CD1c-positive myeloid dendritic cell (primary cell): ENCODE data around the gene NYAP1.

ENCODE experiments used
- DNase-seq: peaks from one replicate; pipeline ENCODE4 v3.0.0-alpha.2; 2016; ENCODE audit errors: extremely low spot score

NYAP1 gene

GRCh38 chr7:100457033-100457432, 26.7 kb upstream of the NYAP1 start:
- DNase-seq: no peak

GRCh38 chr7:100464210-100464660, 19.5 kb upstream of the NYAP1 start, which contains the start of gene SPACDR:
TSS of gene SPACDR (minus strand) at chr7:100464260. CDS start at chr7:100464025, 235 bp downstream.
- no peak for DNase-seq

GRCh38 chr7:100464791-100465190, 18.9 kb upstream of the NYAP1 start:
- DNase-seq: no peak

GRCh38 chr7:100465299-100465698, 18.4 kb upstream of the NYAP1 start:
- no peak for DNase-seq

- DNase-seq: peak; percentile 58
These were observed 17.9 kb upstream of the NYAP1 start for GRCh38 chr7:100465702-100466311.

- no peak for DNase-seq
These were observed 16.8 kb upstream of the NYAP1 start for GRCh38 chr7:100466653-100467605.

GRCh38 chr7:100467638-100468373, 15.9 kb upstream of the NYAP1 start:
- no peak for DNase-seq

GRCh38 chr7:100469227-100470044, 14.3 kb upstream of the NYAP1 start:
- DNase-seq: peak; percentile 85

GRCh38 chr7:100471021-100471420, 12.7 kb upstream of the NYAP1 start:
- no peak for DNase-seq

- no peak for DNase-seq
These were observed 11.4 kb upstream of the NYAP1 start for GRCh38 chr7:100472121-100472851.

GRCh38 chr7:100472854-100473499, 10.8 kb upstream of the NYAP1 start:
- DNase-seq: peak; percentile 91

GRCh38 chr7:100475549-100475948, 8.2 kb upstream of the NYAP1 start:
- peak; percentile 20 for DNase-seq

GRCh38 chr7:100476101-100476780, 7.5 kb upstream of the NYAP1 start:
- DNase-seq: peak; percentile 16

GRCh38 chr7:100476903-100477870, 6.5 kb upstream of the NYAP1 start:
- DNase-seq: no peak

- no peak for DNase-seq
These were observed 5.9 kb upstream of the NYAP1 start for GRCh38 chr7:100477871-100478267.

- peak; percentile 81 for DNase-seq
These were observed 4.6 kb upstream of the NYAP1 start, which contains the start of gene TSC22D4 for GRCh38 chr7:100478958-100479660. TSS of gene TSC22D4 (minus strand) at chr7:100479214. CDS start at chr7:100478038, 1,176 bp downstream.

- DNase-seq: no peak
These were observed 2.3 kb upstream of the NYAP1 start for GRCh38 chr7:100481466-100481865.

- no peak for DNase-seq
These were observed 1.0 kb upstream of the NYAP1 start for GRCh38 chr7:100482728-100483089.
